ENCODE measurements around the gene SPEF1. TPM values are rescaled to one million over a fixed set of nuclear protein-coding genes. Genes with fewer than 3 reads are reported as not detected.
"Not testable (repeated sequence)": the region's sequence is repeated elsewhere in the genome, so short reads cannot be mapped to it uniquely, and the experiment has no call there.

SPEF1 gene
- total RNA-seq, 1 donor from 2014 or later, result 0.12 TPM

DNA sequence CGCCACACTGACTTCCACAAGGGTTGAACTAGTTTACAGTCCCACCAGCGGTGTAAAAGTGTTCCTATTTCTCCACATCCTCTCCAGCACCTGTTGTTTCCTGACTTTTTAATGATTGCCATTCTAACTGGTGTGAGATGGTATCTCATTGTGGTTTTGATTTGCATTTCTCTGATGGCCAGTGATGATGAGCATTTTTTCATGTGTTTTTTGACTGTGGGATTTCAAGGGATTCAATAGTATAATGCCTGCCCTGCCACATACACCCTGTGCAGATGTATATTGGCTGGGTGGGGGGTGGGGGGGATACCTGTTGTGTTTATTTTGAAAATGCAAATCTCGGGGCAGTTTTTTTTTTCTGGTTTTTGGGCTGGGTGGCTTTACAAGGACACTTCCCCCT, 12.9 kb upstream of the SPEF1 start:
- intact Hi-C loops (cut with micrococcal nuclease), result not testable (repeated sequence)

DNA sequence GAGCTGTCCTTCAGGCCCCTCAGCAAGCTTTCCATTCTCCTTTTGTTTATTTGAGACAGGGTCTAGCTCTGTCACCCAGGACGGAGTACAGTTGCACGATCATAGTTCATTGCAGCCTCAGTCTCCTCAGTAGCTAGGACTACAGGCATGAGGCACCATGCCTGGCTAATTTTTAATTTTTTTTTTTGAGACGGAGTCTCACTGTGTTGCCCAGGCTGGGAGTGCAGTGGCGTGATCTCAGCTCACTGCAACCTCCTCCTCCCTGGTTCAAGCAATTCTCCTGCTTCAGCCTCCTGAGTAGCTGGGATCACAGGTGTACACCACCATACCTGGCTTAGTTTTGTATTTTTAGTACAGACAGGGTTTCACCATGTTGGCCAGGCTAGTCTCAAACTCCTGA, 8.0 kb upstream of the SPEF1 start:
- intact Hi-C loops (cut with micrococcal nuclease), result loop anchor here (5.0 kb wide), 1 partner anchor 223 kb away; no protein-coding TSS in a partner anchor

DNA sequence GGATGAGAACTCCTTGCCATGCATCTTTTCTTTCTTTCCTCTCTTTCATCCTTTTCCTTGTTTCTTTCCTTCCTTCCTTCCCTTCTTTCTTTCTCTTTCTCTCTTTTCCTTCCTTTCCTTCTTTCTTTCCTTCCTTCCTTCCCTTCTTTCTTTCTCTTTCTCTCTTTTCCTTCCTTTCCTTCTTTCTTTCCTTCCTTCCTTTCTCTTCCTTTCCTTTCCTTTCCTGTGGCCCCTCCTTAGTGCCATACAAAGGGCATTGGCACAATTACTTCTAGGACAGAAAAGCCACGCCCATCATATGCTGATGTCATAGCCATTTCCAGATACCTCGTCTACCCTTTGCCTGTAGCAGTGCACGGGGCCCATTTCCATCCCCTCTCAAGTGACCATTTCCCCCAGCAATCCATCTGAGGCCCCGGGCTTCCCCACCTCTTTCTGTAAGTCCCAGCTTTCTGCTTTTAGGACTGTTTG, 7.5 kb upstream of the SPEF1 start:
- intact Hi-C loops (cut with micrococcal nuclease), result loop anchor here (5.0 kb wide), 1 partner anchor 224 kb away; no protein-coding TSS in a partner anchor

DNA sequence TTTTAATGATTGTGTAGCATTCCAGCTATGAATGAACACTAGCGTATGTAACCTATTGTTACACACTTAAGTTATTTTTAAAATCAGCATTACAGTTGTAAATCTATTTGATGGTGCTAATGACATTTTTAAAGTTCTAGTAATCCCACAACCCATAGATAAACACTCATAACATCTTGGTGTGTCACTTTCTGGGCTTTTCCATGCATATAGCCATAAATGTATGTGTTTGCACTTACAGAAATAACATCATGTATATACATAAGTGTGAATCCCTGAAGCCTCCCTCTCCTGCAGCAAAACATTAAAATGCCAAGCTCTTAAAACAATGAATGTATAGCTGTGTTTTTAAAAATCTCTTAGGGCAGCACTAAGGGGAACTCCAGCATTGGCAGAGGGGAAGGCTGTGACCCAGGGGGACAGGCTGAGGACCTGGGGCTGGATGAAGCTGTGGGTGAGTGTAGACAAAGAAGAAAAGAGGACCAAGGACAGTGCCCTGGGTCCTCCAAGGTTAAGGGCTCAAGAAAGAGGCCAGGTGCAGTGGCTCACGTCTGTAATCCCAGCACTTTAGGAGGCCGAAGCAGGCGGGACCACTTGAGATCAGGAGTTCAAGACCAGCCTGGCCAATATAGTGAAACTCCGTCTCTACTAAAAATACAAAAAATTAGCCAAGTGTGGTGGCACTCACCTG, 6.2 kb upstream of the SPEF1 start:
- intact Hi-C loops (cut with micrococcal nuclease), result loop anchor here (1.0 to 5.0 kb wide), 6 partner anchors 8 to 295 kb away; partner anchors contain the start of genes MAVS and PANK2

GRCh38 chr20:3786665-3787323, 5.5 kb upstream of the SPEF1 start, which contains the start of gene CENPB:
CENPB (minus strand) TSS chr20:3786740; CDS start chr20:3786483, 257 bp downstream.
- intact Hi-C loops (cut with micrococcal nuclease), result loop anchor here (1.0 to 5.0 kb wide), 8 partner anchors 9 to 296 kb away; partner anchors contain the start of genes AP5S1, MAVS and PANK2

- intact Hi-C loops (cut with micrococcal nuclease), result loop anchor here (1.0 to 5.0 kb wide), 6 partner anchors 18 to 297 kb away; partner anchors contain the start of genes AP5S1, MAVS and PANK2
Observed at GRCh38 chr20:3786126-3786484, 4.9 kb upstream of the SPEF1 start.

- intact Hi-C loops (cut with micrococcal nuclease), result loop anchor here (1.0 to 5.0 kb wide), 6 partner anchors 17 to 297 kb away; partner anchors contain the start of genes AP5S1, MAVS and PANK2
Observed at GRCh38 chr20:3785240-3786125, 4.2 kb upstream of the SPEF1 start.

DNA sequence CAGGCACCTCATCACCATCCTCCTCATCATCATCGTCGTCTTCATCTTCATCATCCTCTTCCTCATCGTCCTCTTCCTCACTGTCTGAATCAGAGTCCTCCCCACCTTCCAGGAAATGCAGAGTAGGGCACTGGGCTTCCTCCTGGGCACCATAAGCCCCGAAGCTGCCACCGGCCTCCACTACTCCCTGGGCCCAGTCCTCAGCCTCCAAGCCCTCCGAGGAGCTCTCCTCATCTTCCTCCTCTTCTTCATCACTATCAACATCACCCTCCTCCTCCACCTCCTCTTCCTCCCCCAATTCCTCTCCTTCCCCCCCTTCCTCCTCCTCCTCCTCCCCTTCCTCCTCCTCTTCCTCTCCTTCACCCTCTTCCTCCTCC, 3.6 kb upstream of the SPEF1 start:
- intact Hi-C loops (cut with micrococcal nuclease), result loop anchor here (5.0 kb wide), 1 partner anchor 227 kb away; no protein-coding TSS in a partner anchor

DNA sequence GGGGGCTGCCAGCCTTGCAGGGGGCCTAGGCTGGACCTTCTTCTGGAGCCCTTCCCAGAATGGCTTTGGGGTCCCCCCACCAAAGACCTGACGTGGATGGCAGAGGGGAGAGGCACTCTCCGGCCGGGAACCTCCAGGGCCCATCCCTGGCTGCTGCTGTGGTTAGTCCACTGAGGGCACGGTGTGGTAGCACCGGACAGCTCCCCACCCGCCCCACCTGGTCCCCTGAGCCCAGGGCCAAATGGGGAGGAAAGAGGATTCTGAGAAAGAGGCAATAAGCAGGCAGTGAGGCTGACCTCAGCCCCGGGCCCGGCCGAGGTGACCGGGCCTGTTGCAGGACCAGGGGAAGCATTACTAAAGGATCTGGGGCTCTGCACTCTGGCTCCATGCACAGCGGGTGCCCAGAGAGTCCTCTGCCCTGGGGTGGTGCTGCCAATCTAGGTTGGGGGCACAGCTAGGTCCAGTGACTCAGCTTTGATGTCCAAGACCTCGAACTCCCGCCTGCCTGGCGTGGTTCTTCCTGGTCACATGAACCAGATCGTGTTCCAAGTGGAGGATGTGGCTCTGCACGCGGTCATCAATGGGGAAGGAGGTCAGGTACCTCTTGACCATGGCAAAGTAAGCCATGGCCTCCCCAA, 3.1 kb upstream of the SPEF1 start:
- intact Hi-C loops (cut with micrococcal nuclease), result no loop called here

GRCh38 chr20:3783511-3784195, 2.4 kb upstream of the SPEF1 start:
- intact Hi-C loops (cut with micrococcal nuclease), result no loop called here

DNA sequence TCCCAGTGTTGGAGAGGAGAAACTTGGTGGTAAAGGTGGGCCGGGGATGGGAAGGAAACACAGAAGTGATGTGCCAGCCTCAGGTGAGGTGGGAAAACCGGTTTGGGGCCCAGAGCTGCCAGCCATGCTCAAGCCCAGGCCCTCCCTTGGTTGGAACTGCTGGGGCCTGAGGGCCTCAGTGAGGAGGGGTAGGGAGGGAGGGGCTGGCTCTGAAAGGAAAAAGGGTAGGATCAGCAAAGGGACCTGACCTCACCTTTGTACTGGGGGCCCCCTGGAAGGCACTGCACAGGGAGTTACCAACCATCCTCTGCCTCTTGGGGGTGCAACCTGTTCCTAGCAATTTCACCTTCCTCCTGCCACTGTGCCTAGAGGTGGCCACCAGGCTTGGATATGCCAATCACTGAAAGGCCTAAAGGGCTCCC, 1.8 kb upstream of the SPEF1 start:
- intact Hi-C loops (cut with micrococcal nuclease), result no loop called here

- intact Hi-C loops (cut with micrococcal nuclease), result no loop called here
Observed at GRCh38 chr20:3782597-3782996, 1.3 kb upstream of the SPEF1 start.

DNA sequence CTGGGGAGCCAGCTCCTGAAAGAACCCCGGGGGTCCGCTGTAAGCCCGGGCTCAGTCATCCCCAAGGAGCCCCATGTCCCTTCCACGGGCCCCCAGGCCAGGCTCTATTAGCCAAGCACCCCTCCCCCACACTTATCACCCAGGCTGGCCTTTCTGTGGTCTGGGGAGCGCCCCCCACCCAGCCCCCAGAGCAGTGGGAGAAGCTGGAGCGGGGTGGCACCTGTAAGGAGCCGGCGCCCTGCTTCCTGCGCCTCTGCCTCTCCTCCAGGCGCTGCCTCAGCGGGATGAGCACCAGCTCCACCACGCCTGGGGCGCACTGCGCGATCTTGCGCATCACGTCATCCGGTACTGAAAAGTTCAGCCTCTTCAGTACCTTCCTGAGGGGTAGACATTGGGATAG, 2.3 kb downstream of the SPEF1 start:
- intact Hi-C loops (cut with micrococcal nuclease), result no loop called here

DNA sequence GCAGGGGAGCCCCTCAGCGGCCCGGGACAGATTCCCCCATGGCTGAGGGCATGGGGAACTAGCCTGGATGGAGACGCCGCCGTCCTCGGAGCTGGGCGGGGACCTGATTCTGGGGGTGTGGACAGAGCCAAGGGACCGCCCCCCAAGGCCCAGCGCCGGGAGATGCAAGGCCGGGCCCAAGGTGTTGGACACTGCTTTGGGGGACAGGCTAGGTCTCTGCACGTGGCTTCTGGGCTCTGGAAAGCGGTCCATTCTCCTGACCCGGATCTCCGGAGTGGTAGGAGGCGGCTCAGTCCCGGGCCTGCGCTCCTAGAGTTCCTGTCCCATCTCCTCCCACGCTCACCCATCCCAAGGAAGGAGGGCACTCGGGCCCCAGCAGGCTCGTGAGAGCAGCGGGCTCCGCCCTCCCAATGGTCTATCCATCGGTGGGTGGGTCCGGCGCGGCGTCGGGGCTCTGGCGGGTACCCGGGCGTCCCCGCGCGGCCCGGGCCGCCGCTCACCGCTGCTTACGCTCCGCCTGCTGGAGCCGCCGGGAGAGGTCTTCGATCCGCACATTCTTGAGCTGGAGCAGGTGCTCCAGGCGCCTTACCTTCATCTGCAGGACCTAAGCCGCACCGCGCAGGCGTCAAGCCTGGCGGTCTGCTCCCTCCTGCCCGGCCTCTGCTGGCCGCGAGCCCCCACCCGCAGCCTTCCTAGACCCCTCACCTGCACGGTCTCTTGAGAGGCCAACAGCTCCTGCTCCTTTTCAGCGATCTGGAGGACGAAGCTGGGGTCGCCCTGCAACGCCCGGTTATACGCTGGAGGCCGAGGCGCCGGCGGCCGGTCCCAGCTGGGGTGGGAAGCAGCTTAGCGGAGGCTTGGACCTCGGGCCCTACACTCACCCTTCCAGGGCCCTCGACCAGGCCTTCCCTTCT, 3.3 kb downstream of the SPEF1 start:
- intact Hi-C loops (cut with micrococcal nuclease), result loop anchor here (1.0 kb wide), 1 partner anchor 10 kb away; no protein-coding TSS in a partner anchor

GRCh38 chr20:3777381-3777715, 3.9 kb downstream of the SPEF1 start:
- intact Hi-C loops (cut with micrococcal nuclease), result loop anchor here (1.0 kb wide), 1 partner anchor 9 kb away; no protein-coding TSS in a partner anchor

DNA sequence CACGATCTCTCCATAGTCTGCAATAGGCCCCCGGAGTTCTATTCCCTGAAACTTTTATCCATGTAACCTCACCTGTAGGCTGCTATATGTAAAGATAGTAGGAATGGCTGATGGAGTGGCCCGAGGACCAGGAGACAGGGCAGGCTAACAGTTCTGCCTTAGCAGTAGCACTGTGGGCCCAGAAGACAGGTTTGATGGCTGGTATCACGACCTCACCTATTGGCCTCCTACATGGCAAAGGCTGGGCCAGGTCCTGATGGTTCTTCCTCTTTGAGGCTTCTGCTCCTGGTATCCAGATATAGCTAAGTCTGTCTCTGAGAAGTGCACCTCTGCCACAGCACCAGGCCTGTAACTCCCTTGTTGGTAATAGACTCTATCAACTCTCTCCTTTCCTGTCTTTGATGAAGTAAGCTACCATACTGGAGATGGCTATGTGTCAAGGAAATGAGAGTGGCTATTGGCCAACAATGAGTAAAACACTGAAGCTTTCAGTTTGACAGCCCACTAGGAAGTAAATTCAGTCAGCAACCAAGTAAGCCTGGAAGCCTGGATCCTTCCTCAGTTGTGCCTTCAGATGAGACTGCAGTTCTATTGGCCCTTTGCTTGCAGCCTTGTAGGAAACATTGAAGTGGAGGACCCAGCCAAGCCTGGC, 5.7 kb downstream of the SPEF1 start:
- intact Hi-C loops (cut with micrococcal nuclease), result no loop called here

GRCh38 chr20:3771552-3772058, 9.6 kb downstream of the SPEF1 start:
- intact Hi-C loops (cut with micrococcal nuclease), result no loop called here
